Right lobe of liver (tissue), 6 donors: Measurements from ENCODE around the gene EMID1. TPM values are rescaled to one million over a fixed set of nuclear protein-coding genes. Genes with fewer than 3 reads are reported as not detected.

Experiments
- ATAC-seq, 4 donors: fragments of 200-7000 bp; cut with Tn5 transposase; one replicate each; pipeline ENCODE4 v1.9.1; 2020; ENCODE audit warnings: mild to moderate bottlenecking in 4 of 4, moderate library complexity in 4 of 4
- DNase-seq, 3 donors: peaks; one replicate each; pipeline ENCODE4 v3.0.0-alpha.2; 2020
- H3K27ac ChIP-seq, 3 donors: fragments of 200-600 bp; one replicate each; pipeline ENCODE4 v1.8.0; 2022
- H3K27me3 ChIP-seq, 2 donors: fragments of 200-600 bp; one replicate each; pipeline ENCODE4 v1.8.0; 2022
- H3K36me3 ChIP-seq, 4 donors: fragments of 200-600 bp; sonication (generic) in 1 of 4; one replicate each; pipeline versions ENCODE4 v1.5.1 to v1.8.0; 2017 to 2022; ENCODE audit warnings: control low read depth in 1 of 4
- H3K4me1 ChIP-seq, 4 donors: fragments of 200-600 bp; sonication (generic) in 1 of 4; one replicate each; pipeline versions ENCODE4 v1.5.1 to v1.8.0; 2017 to 2022; ENCODE audit warnings: control low read depth in 1 of 4
- H3K4me3 ChIP-seq, 3 donors: fragments of 200-600 bp; one replicate each; pipeline ENCODE4 v1.8.0; 2022
- H3K9me3 ChIP-seq, 4 donors: fragments of 200-600 bp; sonication (generic) in 1 of 4; one replicate each; pipeline versions ENCODE4 v1.5.1 to v1.8.0; 2017 to 2022; ENCODE audit warnings: control low read depth in 1 of 4
- POLR2A ChIP-seq: fragments of 450-650 bp; IDR thresholded peaks from one replicate; pipeline ENCODE4 v1.6.1; 2017; ENCODE audit warnings: antibody characterized with exemption, mild to moderate bottlenecking
- WGBS: methylation state at CpG from one replicate; pipeline ENCODE4 v1.1.6; 2018; ENCODE audit warnings: low coverage, low lambda C conversion rate; ENCODE audit not compliant: insufficient coverage; ENCODE audit errors: missing lambda C conversion rate; 5-methylcytosine and 5-hydroxymethylcytosine counted together
- intact Hi-C, 2 donors: fragments of 100-400 bp; cut with DNase I; formaldehyde crosslinking; loops; one replicate each; pipeline versions ENCODE4 v1.11.2 to v1.14.1; 2022
- total RNA-seq, 6 experiments: library from RNA; depleted of rRNA in 2 of 6; stranded (reverse); fragments of >200 nt in 2 of 6; fragmentation: NEBNext Ultra II Directional in 3 of 6; extraction: Animal tissue kit (Norgen Biotek cat#: 25700) in 3 of 6; gene quantifications; one replicate each; pipeline versions ENCODE4 v1.1.0 to v1.2.4, GENCODE V29; 2016 to 2023
- TF ChIP-seq, protein P1 (sequence below), 4 donors: fragments of 200-600 bp in 3 of 4; fragments of 450-650 bp in 1 of 4; IDR thresholded peaks; one replicate each; pipeline versions ENCODE4 v1.5.1 to v1.8.0; 2016 to 2022; ENCODE audit warnings: antibody characterized with exemption in 4 of 4, mild to moderate bottlenecking in 2 of 4
- donor health status: DM: no; HTN: yes; CAD: no.
- donor health status: DM: no; HTN: no; CAD: no.
- donor health status: DM: no; HTN: no; CAD: no.
- donor health status: DM: no; HTN: yes; CAD: no.
- donor health status: DM: no; HTN: yes; CAD: no.

The EMID1 gene
- total RNA-seq, 6 experiments from 2014 or later = 1.1 to 2.7 (median 1.5) TPM

DNA sequence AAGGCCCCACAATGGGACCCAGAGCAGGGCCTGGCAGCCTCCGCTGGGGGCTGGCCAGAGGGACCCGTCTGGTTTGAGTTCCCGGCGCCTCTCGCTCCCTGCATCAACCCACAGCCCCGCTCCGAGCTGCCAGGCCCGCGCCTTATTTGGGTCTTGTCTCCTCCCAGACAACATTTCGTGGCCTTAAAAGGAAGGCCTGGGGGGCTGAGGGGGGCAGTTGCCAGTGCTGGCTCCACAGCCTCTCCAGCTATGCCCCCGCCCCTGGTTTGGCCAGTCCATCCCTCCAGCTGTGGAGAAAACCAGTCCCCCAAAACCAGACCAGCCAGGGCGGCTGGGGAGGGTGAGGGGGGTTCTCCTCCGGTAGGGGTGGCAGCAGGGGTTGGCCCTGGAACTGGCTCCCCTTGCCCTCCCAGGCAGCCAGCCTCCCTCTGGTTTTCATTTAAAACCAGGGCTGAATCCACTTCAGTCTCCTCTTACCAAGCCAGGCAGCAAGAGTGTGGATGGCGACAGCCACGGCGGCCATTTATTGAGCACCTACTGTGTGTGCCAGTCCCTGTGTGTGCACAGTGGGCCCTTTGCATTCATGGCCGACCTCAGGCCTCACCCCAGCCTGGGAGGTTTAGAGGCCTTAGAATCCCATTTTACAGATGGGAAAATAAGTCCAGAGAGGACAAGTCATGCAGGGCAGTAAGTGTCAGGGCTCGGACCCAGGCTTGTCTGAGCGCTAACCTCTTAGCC, 18.6 kb downstream of the EMID1 start:
- Histone ChIP-seq H3K9me3 (no peaks in the 10 kb centered on the region), H3K4me1 (peaks cover 0 to 9% (median 4%) of the 10 kb centered on the region in 4 donors), H3K27ac (no peak overlapping the region), H3K4me3 (no peak overlapping the region), H3K36me3 (no peaks in the 10 kb centered on the region), H3K27me3 (no peaks in the 10 kb centered on the region)
- 87% methylated on average over 4 of the region's 19 CpGs for WGBS
- DNase-seq = no peak
- no peak for TF ChIP-seq POLR2A
- TF ChIP-seq, protein P1, sequence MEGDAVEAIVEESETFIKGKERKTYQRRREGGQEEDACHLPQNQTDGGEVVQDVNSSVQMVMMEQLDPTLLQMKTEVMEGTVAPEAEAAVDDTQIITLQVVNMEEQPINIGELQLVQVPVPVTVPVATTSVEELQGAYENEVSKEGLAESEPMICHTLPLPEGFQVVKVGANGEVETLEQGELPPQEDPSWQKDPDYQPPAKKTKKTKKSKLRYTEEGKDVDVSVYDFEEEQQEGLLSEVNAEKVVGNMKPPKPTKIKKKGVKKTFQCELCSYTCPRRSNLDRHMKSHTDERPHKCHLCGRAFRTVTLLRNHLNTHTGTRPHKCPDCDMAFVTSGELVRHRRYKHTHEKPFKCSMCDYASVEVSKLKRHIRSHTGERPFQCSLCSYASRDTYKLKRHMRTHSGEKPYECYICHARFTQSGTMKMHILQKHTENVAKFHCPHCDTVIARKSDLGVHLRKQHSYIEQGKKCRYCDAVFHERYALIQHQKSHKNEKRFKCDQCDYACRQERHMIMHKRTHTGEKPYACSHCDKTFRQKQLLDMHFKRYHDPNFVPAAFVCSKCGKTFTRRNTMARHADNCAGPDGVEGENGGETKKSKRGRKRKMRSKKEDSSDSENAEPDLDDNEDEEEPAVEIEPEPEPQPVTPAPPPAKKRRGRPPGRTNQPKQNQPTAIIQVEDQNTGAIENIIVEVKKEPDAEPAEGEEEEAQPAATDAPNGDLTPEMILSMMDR (IDR thresholded peaks at IDR 0.05) = no peak
- ATAC-seq = no peak
- intact Hi-C loops = no loop called here

DNA sequence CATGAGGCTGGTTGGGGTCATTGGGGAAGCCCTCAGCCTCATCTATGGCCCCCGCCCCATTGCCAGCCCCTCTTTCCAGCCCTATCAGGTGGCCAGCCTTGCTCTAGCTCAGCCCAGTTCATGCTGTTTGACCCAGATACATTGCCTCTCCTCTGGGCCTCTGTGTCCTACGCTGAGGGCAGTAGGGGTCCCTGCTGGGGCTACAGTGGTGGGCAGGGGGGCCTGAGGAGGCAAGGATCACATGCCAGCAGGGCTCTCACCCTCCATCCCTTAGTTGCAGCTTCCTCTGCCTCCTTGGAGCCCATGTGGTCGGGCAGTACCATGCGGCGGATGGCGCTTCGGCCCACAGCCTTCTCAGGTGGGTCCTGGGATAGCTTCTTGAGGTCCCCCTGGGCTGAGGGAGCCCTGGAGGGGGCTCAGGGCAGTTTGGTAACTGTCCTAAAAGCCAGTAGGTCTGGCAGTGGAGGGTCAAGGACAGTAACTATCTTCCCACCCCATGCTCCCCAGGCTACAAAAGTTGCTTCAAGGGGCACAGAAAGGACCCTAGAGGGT, 19.2 kb downstream of the EMID1 start:
- ATAC-seq (no peak), DNase-seq (no peak)
- WGBS = 80% methylated on average over 1 of the region's 7 CpGs
- intact Hi-C loops = no loop called here
- no peak for TF ChIP-seq POLR2A
- TF ChIP-seq, protein P1 (IDR thresholded peaks at IDR 0.05) = no peak
- Histone ChIP-seq H3K9me3 (no peaks in the 10 kb centered on the region), H3K27ac (no peak overlapping the region), H3K36me3 (no peaks in the 10 kb centered on the region), H3K4me1 (peaks cover 0 to 9% (median 4%) of the 10 kb centered on the region in 4 donors), H3K4me3 (no peak overlapping the region), H3K27me3 (no peaks in the 10 kb centered on the region)

DNA sequence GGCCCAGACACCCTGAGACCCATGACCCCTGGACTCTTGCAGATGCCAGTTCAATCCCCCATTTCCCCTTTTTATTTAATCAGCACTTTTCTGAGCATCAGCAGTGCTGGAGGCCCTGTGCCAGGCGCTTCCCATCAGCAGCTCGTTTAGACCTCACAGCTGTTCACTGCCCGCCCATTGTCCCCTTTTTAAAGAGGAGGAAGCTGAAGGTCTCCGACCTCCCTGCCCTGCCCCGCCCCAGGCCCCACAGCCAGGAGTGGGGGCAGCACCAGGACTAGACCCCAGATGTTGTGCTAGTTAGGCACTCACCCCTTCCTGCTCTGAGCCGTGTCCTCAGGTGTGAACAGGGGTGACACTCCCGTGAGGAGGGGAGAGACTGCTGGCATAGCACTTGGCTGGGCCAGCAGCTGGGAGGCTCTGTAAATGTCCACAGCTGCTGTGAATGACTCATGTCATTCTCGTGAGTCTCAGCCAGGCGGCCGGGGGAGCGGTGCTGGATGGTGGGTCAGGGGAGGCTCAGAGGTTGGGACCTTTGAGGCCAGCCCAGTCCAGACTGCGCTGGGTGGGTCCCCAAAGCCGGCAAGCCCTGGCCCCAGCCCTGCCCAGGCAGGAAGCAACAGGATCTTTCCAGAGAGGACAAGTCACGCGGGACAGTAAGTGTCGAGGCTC, 19.9 kb downstream of the EMID1 start:
- TF ChIP-seq POLR2A = no peak
- TF ChIP-seq, protein P1 (IDR thresholded peaks at IDR 0.05) = no peak
- peaks cover 0 to 3% (median under 1%) of the 10 kb centered on the region in 4 donors for H3K4me1 ChIP-seq
- no peak overlapping the region for H3K4me3 ChIP-seq
- intact Hi-C loops = no loop called here
- H3K27me3 ChIP-seq = no peaks in the 10 kb centered on the region
- no peaks in the 10 kb centered on the region for H3K9me3 ChIP-seq
- no CpG with 5 or more reads among the region's 16 CpGs for WGBS
- DNase-seq = peak in 1 of 3 donors; percentile 19
- peak; percentile 44 to 54 (median 54) for ATAC-seq
- H3K27ac ChIP-seq = no peak overlapping the region
- H3K36me3 ChIP-seq = no peaks in the 10 kb centered on the region

DNA sequence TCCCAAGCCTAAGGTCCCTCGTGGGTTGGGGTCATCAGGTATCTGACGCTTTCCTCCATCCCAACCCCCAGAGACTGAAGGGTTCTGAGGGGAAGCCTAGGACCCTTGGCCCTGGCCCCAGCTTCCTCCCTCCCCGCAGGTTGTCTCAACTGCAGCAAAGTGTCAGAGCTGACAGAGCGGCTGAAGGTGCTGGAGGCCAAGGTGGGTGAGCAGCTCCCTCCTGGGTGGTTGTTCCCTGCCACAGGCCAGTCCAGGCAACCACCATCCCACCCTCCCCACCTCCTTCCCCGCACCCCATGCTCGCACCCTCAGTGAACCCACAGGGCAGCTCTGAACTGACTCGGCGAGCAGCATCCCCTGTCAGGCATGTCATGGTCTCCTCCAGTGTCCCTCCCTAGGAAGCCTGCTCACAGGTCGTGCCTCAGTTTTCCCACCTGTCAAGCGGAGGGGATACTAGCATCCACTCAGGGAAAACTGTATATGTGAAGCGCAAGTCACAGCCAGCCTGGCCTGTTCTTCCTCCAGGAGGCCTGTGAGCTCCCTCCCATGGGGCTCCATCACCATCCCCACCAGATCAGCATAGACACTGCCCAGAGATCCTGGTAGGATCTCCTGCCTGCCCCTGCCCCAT, 20.8 kb downstream of the EMID1 start:
- intact Hi-C loops = no loop called here
- H3K36me3 ChIP-seq = no peaks in the 10 kb centered on the region
- DNase-seq (no peak), ATAC-seq (no peak)
- H3K27ac ChIP-seq = no peak overlapping the region
- H3K9me3 ChIP-seq = no peaks in the 10 kb centered on the region
- H3K4me3 ChIP-seq = no peak overlapping the region
- no peaks in the 10 kb centered on the region for H3K27me3 ChIP-seq
- WGBS = no CpG with 5 or more reads among the region's 11 CpGs
- TF ChIP-seq, protein P1 (IDR thresholded peaks at IDR 0.05) = no peak
- no peak for TF ChIP-seq POLR2A
- H3K4me1 ChIP-seq = no peaks in the 10 kb centered on the region
